Measurements from ENCODE around the gene SERPINA10.
"Not testable (repeated sequence)": the region's sequence is repeated elsewhere in the genome, so short reads cannot be mapped to it uniquely, and the experiment has no call there.

Gene SERPINA10

DNA sequence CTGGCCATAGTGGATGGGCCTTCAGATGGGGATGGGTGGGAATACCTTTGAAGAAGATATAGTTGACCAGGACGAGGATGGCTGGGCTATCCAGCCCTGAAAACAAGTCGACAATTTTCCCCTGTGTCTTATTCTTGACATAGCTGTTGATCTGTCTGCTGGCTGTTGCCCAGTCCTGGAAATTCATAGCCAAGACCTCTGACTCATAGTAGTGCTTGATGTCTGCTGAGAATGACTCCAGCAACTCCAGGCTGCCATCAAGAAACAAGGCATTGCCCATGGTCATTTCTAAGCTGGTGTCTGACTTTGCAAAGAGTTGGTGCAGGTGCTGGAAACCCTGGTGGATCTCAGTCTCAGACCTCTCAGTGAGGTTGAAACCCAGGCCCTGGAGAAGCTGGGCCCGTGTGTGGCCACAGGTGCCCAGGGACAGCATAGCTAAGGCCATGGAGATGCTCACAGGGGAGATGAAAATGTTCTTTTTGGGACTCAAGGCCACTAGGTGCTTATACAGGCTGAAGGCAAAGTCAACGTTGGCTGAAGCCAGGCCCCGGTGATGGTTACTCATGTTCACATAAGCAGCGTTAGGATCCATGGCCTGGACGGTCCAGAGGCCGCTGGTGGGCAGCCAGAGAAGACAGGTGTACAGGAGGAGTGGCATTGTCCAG lies 21.1 kb upstream of the SERPINA10 start:
- no peak for DNase-seq (ENCODE audit: low spot score)

DNA sequence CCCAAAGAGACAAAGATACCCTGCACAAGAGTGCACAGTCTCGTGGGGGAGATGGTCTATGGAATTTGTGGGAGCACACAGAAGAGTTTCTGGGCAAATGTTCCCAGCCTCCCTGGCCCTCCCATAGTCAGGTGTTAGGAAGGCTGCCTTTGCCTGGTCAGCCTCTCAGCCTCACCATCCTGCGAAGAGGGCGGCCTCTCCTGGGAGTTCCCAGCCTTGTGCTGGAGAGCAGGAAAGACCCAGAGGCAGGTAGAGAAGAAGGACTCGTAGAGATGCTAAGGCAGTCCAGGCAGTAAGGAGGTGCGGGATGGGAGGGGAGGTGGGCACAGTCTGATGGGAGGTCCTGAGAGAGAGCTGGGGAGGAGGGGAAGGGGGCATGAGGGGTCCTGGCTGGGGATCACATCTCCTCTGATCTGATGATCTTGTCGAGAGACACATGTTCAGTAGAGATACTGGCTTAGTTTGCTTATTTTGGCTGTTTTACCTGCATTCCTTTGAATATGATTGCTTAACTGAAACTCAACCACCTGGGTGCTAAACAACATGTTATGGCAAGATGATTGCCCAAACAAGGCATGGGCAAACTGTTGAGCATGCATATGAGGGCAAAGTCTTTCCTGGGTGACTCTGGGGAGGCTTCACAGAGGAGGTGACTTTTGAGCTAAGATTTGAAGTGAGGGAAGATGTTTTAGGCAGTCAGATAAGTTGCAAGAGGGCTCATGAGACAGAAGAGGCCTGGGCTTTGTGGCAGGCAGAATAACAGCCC lies 19.6 kb upstream of the SERPINA10 start:
- DNase-seq (ENCODE audit: low spot score), result no peak

DNA sequence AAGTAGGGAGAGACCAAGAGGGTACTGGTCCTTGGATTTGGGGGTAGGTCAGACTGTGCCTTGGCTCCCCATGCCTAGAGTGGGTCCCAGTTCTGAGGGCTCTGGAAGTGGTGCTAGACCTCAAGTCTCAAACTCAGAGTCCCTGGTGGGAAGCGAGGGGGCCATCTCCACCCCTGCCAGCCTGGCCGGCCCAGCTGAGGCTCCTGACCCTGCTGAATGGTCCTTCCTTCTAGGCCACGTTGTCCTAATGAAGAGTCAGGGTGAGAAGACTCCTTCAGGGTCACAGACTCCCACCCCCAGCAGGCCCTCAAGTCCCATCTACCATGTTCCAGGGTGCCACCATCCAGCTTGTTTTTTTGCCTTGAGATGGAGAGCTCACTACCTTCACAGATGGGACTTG lies 17.2 kb upstream of the SERPINA10 start:
- no peak for DNase-seq (ENCODE audit: low spot score)

GRCh38 chr14:94309721-94310120 lies 16.7 kb upstream of the SERPINA10 start:
- DNase-seq (ENCODE audit: low spot score), result no peak

DNA sequence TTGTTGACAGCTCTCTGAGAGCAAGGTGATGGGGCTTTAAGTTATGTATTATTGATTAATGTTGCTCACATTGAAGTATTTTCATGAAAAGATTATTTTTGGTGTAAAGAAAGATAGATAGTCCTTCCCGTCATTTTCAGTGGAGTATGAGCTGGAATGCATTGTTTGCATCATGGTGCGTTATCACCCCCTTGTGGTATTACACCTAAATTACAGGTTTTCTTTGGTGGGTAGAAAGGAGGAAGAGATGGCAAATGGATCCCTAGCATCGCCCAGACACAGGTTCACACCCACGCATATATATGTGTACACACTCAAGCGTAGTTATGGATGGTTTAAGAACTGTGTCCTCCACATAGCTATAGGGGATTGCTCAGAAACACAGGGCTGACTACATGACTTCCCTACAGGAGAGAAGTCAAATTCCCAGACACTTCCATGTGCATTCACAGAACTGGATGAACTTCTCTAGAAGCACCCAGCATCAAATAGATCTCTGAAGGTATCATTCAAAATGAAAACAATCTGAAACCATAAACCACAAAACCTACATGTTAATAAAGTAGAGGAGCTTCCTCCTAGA lies 14.4 kb upstream of the SERPINA10 start:
- DNase-seq (ENCODE audit: low spot score), result no peak

- DNase-seq (ENCODE audit: low spot score), result no peak
Measured at GRCh38 chr14:94306047-94306978, 13.2 kb upstream of the SERPINA10 start.

DNA sequence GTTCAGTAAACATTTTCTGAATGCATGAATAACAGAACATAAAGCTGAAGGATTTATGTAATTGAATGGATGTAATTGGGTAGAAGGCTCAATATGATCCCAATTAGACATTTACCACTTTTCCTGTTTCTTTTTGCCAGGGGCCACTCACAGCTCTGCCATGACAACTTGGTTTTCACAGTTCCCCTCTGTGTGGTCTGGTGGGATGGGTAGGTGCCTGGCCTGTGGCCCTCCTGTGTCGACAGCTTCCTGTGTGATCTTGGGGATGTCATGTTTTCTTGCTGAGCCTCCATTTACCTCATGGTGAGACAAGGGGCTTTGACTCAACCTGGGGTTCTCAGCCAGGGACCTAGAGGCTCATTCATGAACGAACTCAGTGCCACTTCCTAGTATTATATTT lies 12.6 kb upstream of the SERPINA10 start:
- no peak for DNase-seq (ENCODE audit: low spot score)

DNA sequence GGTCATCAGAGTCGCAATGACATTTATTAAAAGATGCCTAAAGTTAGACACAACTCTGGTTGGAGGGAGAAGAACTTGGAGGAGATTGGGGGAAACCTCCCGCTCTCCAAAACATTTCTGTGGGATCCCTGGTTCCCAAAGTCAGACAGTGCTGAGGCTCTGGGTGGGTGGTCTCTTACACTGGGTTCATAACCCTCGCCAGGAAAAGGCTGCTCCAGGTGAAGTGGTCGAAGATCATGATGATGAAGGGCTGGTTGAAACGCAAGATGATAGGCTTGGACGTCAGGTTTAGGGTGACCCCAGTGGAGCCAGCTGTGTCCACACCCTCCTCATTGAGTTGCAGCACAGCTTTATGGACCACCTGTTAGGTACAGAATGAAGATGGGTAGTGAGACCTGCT lies 11.2 kb upstream of the SERPINA10 start:
- DNase-seq (ENCODE audit: low spot score), result no peak

DNA sequence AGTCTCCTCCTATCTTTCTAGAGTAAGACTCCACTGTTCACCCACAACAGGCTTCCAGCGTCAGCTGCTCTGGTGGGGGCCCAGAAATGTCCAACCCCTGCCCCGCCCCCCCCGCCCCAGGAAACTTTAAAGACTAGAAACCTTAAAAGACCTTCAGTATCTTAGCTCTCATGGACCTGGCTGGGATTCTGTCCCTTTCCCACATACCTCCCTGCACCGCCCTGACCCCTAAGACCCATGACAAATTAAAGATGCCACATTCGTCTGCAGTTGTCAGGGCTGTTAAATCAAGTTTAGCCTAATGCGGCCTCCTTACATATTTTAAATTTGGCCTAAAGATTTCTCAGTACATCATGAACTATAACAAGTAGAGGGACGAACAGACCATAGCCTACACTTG lies 10.0 kb upstream of the SERPINA10 start:
- no peak for DNase-seq (ENCODE audit: low spot score)

GRCh38 chr14:94298130-94298529 lies 5.1 kb upstream of the SERPINA10 start:
- no peak for DNase-seq (ENCODE audit: low spot score)

GRCh38 chr14:94296181-94296545 lies 3.1 kb upstream of the SERPINA10 start:
- not testable (repeated sequence) for DNase-seq (ENCODE audit: low spot score)

GRCh38 chr14:94295360-94296180 lies 2.5 kb upstream of the SERPINA10 start:
- no peak for DNase-seq (ENCODE audit: low spot score)

DNA sequence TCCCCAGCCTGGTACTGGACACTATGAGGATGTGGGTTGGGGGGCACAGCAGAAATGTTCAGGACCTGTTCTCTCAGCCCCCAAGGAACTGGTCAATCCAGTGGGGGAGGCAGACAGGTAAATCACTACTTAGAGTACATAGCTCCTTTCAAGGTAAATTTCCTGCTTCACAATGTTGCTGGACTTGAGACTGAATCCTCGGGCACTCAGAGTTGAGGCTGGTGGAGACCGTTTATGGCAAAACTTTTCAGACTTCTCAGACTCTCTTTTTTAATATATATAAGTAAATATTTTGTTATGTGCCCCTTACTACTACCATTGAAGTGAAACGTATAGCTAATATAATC lies 483 bp upstream of the SERPINA10 start:
- no peak for DNase-seq (ENCODE audit: low spot score)

- no peak for DNase-seq (ENCODE audit: low spot score)
Measured at GRCh38 chr14:94292526-94292871, 569 bp downstream of the SERPINA10 start.

DNA sequence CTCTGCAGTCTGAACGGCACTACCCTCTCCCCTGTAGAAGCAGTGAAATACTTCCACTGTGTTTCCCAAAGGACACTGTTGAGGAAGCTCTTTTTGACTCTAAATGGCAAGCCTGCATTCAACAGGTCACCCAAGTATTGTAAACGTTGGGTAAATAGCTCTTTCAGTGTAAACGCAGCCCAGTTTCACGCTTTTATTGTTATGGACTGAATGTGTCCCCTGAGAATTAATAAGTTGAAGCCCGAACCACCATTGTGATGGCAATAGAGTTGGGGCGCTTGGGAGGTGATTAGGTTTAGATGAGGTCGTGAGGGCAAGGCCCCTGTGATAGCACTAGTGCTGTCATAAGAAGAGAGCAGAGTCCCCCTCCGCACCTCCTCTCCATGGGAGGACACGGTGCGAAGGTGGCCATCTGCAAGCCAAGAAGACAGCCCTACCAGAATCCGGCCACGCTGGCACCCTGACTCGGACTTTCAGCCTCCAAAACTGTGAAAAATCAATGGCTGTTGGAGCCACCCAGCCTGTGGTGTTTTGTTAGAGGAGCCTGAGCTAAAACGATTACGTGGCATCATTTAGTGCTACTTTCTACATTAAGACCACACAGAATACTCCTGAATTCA lies 1.1 kb downstream of the SERPINA10 start:
- DNase-seq (ENCODE audit: low spot score), result no peak

- DNase-seq (ENCODE audit: low spot score), result no peak
Measured at GRCh38 chr14:94291159-94291905, 1.7 kb downstream of the SERPINA10 start.

- no peak for DNase-seq (ENCODE audit: low spot score)
Measured at GRCh38 chr14:94290197-94290596, 2.9 kb downstream of the SERPINA10 start.

- DNase-seq (ENCODE audit: low spot score), result no peak
Measured at GRCh38 chr14:94288610-94289465, 4.2 kb downstream of the SERPINA10 start.

DNA sequence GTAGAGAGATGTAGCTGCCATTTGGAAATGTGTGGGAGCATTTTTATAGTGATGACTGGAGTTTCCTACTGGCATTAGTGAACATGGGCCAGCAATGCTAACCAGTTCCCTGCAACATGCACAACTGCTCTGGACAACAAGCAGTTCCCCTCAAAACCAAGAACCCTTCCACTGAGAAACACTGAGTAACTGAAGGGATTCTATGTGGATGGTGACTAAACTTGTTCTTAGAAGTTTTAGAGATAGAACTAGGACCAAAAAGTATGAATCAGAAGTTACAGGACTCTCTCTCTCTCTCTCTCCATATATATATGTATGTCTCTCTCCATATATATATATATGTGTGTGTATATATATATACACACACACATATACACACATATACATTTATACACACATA lies 7.9 kb downstream of the SERPINA10 start:
- DNase-seq (ENCODE audit: low spot score), result no peak

DNA sequence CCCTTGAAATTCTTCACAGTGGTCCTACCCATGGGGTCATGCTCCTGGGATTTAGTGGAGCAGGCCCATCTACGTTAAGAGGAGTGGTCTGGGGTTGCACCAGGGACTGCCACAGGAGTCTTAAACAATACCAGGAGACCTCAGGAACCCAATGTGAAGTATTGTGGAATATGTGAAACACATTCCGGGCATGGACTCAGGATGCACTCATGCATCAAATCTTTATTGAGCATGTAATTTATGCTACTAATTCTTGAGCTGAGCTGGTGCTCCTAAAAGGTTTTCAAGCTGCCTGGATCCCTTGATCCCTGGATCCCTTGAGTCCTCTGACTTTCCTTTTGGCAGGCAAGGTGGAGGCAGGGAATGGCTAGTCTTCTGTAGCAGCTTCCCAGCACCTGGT lies 8.8 kb downstream of the SERPINA10 start:
- DNase-seq (ENCODE audit: low spot score), result no peak

Measured in kidney capillary endothelial cell (primary cell).